Hematopoietic multipotent progenitor cell (in vitro differentiated cells): ENCODE data around the gene NUCB1. TPM values are rescaled to one million over a fixed set of nuclear protein-coding genes. Genes with fewer than 3 reads are reported as not detected.
A peak's percentile ranks its signal among the peaks of the same experiment; 100 is the strongest.
"Not testable (repeated sequence)": the region's sequence is repeated elsewhere in the genome, so short reads cannot be mapped to it uniquely, and the experiment has no call there.

Experiments used
- DNase-seq, 3 donors: peaks; one replicate each; pipeline ENCODE4 v3.0.0-alpha.2; 2011 to 2015; ENCODE audit warnings: low read depth in 2 of 3, low spot score in 2 of 3
- total RNA-seq: library from RNA; depleted of rRNA; stranded (reverse); fragments of >200 nt; gene quantifications from one replicate; pipeline ENCODE4 v1.2.3, GENCODE V29; 2012

NUCB1 gene
- total RNA-seq, 1 donor: 235 TPM

DNA sequence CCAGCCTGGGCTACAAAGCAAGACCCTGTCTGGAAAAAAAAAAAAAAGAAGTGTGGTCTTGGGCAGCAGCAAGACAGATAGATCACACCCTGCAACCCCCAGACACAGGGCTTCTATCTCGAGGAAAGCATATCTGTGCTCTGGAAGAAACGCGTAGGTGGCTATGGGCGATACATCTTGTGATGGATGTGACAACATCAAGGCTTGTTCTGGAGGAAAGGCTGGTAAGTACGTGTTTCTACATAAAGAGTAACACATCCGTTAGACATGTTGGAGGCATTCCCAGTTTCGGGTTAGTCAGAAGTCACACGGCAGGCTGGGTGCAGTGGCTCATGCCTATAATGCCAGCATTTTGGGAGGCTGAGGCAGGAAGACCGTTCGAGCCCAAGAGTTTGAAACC, 26.8 kb downstream of the NUCB1 start:
- peak in 1 of 3 donors; percentile 10 for DNase-seq

DNA sequence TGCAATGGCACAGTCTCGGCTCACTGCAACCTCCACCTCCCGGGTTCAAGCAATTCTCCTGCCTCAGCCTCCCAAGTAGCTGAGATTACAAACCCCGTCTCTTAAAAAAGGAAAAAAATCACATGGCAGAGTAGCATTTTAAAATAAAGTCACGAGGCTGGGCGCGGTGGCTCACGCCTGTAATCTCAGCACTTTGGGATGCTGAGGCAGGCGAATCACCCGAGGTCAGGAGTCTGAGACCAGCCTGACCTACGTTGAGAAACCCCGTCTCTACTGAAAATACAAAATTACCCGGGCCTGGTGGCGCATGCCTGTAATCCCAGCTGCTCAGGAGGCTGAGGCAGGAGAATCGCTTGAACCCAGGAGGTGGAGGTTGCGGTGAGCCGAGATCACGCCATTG, 27.6 kb downstream of the NUCB1 start:
- not testable (repeated sequence) for DNase-seq

DNA sequence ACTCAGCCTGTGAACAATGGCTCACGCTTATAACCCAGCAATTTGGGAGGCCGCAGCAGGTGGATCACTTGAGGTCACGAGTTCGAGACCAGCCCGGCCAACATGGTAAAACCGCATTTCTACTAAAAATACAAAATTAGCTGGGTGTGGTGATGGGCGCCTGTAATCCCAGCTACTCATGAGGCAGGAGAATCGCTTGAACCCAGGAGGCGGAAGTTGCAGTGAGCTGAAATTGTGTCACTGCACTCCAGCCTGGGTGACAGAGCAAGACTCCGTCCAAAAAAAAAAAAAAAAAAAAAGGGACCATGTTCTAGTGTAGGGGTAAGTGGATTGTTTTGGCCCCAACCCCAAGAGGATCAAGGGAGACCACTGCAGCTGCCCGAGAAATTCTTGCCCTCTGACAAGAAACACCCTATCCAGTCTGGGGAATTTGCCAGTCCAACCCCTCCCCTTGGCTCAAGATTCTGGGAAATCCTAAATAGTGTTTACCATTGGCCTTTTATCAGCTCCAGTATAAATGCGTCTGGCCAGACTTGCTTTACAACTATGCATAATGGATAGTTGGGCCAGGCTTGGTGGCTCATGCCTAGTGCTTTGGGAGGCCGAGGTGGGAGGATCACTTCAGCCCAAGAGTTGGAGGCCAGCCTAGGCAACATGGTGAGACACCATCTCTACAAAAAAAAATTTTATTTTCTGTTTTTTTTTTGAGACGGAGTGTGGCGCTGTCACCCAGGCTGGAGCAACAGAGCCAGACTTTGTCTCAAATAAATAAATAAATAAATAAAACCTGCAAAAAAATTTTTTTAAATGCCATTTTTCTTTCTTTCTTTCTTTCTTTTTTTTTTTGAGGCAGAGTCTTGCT, 28.3 kb downstream of the NUCB1 start:
- DNase-seq: no peak

DNA sequence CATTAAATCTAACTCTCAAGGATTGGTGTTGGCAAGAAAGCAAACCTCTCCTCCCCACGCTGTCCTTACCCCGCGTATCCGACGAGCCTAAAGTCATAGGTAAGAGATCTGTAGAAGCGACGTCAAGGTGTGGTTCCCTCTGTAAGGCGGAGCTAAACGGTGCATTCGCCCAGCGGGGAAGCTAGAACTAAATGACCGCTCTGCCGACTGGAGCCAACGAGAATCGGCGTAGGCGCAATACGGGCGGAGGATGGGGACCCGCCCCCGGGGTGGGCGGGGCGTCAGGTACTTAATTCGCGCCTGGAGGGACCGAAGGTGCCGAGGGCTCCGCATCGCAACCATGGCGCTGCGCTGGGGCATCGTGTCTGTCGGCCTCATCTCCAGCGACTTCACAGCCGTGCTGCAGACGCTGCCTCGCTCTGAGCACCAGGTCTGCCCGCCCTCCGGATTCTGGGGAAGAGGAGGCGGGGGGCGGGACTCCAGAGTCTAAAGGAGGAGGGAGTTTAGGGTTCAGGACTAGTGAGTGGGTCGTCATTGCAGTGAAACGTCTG, 33.3 kb downstream of the NUCB1 start, which contains the start of gene DHDH:
Gene DHDH, plus strand, starts transcription at position 318 of the 551 bp plus-strand sequence. Its CDS starts 23 bp downstream, at position 341.
- peak; percentile 68 to 82 (median 80) for DNase-seq

DNA sequence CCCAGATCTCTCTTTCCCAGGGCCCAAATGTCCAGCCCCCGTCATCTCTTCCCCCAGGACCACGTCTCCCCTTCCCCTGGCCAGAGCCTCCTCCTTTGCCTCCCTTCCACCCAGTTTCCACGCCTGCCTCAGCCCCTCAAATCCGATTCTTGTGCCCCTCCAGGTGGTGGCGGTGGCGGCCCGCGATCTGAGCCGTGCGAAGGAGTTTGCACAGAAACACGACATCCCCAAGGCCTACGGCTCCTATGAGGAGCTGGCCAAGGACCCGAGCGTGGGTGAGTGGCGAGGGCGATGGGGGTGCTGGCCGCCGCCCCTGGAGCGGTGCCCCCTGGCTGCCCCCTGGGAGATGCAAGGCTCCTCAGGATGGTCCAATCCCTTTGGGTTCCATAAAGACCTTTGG, 34.7 kb downstream of the NUCB1 start:
- peak in 1 of 3 donors; percentile 26 for DNase-seq

DNA sequence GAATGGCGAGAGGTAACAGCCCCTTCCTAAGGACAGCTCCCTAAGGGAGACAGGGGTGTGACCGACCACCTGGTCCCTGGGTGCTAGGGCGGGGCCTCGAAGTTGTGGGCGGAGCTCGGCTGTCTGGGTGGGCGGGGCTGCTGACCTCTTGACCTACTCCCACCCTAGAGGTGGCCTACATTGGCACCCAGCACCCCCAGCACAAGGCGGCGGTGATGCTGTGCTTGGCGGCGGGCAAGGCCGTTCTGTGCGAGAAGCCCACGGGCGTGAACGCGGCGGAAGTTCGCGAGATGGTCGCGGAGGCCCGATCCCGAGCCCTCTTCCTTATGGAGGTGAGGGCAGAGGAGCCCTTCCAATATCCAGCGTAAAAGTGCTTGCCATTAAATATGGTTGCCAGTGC, 35.8 kb downstream of the NUCB1 start:
- no peak for DNase-seq

DNA sequence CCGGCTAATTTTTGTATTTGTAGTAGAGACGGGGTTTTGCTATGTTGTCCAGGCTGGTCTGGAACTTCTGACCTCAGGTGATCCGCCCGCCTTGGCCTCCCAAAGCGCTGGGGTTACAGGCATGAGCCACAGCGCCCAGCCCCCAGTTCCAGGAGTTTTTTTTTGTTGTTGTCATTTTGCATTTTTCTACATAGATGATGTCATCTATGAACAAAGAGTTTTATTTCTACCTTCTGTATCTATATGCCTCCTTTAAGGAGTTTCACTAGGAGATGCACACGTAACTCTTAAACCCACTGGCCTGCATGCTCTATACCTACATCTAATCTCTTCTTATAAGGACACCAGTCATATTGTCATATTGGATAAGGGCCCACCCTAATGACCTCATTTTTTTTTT, 38.1 kb downstream of the NUCB1 start:
- DNase-seq: no peak

DNA sequence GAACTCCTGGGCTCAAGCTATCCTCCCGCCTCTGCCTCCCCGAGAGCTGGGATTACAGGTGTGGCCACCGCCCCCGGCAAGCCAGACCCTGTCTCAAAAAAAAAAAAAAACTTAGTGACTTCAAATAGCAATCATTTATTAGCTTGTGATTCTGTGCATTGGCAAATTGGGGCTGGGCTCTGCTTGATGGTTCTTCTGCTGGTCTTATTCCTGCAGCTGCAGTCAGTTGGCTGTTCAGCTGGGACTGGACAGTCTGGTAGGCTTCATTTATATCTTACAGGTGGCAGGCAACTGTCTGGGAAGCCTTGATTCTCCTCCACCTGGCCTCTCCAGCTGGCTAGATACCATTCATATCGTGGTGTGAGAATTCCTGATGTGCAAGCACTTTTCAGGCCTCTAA, 40.8 kb downstream of the NUCB1 start:
- no peak for DNase-seq

DNA sequence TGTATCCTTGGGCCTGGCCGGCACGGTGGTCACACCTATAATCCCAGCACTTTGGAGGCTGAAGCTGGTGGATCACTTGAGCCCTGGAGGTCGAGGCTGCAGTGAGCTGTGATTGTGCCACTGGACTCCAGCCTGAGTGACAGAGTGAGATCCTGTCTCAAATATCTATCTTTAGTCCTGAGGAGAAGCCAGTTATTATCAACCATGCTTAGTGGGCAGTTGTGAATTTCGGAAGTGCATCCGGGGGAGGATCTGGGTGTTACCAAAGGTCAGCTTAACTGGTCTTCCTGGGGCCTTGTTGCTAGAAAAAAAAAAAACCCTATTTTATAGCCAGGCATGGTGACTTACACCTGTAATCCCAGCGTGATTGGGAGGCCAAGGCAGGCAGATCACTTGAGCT, 43.0 kb downstream of the NUCB1 start:
- no peak for DNase-seq

DNA sequence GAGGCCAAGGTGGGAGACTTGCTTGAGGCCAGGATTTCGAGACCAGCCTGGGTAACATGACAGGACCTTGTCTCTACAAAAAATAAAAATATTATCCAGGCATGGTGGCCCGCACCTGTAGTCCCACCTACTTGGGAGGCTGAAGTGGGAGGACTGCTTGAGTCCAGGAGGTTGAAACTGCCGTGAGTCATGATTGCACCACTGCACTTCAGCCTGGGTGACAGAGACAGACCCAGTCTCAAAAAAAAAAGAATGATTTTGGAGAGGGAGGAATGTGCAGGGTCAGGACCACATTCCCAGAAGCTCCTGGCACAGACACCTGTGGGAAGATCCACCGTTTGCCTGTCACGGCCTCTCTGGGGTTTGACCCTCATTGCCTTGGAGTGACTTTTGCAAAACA, 45.3 kb downstream of the NUCB1 start:
- DNase-seq: no peak

DNA sequence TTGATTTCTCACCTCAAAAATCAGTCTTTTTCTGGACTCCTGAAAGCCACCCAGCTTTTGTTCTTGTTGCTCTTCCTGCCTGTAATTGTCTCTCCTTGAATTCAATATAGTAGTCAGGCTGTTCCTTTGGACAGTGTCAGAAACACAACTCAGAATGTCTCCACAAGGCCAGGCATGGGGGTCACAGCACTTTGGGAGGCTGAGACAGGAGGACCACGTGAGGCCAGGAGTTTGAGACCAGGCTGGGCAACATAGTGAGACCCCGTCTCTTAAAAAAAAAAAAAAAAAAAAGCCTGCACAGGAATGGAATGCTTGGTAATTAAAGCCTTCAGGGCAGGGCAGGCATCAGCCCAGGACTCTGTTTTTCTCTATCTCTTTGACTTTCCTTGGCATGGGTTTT, 45.7 kb downstream of the NUCB1 start:
- DNase-seq: no peak

DNA sequence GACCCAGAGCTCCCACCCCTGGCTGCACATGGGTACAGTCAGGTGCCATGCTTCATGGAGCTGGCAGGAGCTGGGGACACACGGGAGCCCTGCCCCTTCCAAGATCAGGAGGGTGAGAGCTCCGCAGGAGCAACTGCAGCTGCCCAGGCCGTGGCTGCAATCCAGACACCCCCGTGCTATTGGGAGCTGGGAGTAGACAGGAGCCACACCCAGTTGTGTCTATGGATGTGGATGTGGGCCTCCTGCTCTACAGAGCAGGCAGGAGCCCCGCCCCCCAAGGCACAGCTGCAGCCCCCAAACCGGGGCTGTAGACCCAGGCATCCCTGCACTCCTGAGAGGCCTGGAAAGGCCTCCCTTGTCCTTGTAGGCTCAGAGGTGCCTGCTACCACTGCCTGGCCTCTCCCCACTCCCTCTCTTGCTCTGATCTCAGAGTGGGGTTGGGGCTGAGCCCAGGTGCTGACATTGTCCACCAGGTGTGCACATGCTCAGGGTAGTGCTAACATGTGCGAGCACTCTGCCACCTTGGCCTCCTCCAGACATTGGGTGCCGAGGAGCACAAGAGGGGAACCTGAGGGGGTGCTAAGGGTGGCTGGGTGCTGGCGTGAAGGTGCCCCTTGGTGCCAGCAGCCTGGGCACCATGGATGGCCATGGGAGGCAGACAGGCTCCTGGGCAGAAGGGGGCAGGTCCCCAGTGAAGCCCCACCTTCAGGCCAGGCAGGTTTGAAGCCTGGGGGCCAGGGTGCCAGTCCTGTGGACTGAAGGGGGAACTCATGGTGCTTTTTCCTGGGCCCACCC, 46.5 kb downstream of the NUCB1 start:
- DNase-seq: no peak

DNA sequence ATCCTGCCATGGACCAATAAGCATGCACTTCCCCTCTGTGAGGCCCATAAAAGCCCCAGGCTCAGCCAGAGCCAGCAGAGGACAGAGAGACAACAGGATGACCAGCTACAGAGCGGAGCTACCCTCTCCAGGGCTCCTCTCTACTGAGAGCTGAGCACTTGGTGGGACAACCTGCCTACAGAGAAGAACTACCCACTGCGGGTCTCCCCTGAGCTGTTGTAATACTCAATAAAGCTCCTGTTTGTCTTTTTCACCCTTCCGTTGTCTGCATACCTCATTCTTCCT, 47.1 kb downstream of the NUCB1 start:
- no peak for DNase-seq

DNA sequence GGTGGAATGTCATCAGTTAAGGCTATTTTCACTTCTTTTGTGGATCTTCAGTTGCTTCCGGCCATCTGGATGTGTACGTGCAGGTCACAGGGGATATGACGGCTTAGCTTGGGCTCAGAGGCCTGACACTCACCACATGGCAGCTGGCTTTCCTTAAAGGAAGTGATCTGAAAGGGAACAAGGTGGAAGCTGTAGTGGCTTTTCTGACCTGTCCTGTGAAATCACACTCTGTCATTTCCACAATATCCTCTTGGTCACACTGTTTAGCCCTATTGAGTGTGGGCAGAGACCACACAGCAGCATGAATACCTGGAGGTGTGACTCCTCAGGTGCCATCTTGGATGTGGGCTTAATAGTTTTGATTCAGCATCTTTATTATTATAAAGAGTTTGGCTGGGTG, 50.0 kb downstream of the NUCB1 start:
- peak in 1 of 3 donors; percentile 21 for DNase-seq

DNA sequence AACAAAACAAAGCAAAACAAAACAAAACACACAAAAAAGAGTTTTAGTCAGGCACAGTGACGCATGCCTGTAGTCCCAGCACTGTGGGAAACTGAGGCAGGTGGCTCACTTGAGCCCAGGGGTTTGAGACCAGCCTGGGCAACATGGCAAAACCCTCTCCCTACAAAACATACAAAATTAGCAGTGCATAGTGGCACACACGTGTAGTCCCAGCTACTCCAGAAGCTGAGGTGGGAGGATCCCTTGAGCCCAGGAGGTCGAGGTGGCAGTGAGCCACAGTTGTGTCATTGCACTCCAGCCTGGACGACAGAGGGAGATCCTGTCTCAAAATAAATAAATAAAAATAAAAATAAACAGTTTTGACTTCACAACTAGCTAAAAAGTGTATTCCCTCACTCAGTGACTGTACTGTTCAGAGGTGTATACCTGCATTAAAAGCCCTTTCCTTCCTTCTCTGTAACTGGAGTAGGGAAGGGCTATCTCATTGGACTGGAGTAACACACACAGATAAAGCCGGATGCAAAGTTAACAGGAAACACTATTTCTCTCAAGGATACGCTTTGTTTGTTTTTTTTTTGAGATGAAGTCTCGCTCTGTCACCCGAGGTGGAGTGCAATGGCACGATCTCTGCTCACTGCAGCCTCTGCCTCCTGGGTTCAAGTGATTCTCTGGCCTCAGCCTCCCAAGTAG, 50.9 kb downstream of the NUCB1 start:
- DNase-seq: no peak

DNA sequence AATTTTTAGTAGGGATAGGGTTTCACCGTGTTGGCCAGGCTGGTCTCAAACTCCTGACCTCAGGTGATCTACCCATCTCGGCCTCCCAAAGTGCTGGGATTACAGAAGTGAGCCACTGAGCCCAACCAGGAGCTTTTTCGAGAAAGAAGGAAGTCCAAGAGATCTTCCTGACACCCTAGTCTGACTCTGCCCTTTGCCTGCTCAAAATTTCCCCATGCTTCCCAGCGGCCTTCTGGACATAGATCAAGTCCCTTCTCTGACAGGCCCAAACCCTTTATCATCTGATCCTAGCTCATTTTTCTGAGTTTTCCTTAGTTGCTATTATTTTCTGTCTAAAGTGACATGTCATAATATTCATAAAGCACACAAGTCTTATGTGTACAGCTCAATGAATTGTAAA, 53.0 kb downstream of the NUCB1 start:
- DNase-seq: no peak

DNA sequence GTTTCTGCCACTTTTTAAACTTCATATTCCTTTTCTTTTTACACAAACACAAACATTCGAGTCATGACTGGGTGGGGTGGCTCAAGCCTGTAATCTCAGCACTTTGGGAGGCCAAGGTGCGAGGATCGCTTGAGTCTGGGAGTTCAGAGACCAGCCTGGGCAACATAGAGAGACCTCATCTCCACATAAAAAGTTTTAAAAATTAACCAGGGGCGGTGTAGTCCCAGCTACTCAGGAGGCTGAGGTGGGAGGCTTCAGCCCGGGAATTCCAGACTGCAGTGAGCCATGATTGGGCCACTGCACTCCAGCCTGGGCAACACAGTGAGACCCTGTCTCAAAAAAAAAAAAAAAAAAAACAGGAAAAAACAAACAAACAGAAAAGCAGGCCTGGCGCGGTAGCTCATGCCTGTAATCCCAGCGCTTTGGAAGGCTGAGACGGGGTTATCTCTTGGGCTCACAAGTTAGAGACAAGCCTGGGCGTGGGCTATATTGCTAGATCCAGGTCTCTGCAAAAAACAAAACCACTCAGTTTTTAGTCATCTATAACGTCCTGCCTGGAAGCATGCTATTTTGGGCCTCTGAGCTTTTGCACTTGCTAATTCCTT, 54.0 kb downstream of the NUCB1 start:
- DNase-seq: no peak

DNA sequence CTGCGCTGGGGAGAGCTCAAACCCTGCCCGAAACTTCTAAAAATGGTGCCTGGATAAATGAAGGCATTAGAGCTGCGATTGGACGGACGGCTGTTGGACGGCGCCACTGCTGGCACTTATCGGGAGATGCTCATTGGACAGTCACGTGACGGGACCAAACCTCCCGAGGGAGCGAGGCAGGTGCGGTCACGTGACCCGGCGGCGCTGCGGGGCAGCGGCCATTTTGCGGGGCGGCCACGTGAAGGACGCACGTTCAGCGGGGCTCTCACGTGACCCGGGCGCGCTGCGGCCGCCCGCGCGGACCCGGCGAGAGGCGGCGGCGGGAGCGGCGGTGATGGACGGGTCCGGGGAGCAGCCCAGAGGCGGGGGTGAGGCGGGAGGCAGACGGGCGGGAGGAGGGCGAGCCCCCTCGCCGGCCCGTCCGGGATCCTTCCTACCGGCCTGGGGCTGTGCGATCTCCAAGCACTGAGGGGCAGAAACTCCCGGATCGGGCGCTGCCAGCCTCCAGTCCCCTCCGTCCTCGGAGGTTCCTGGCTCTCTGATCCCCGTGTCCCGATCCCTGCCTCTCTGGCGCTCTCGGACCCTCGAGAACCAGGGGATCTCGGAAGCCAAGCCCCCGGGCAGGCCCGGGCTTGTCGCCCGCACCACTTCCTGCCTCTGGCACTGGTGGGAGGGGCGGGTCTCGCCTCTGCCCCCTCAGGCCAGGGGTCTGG, 54.6 kb downstream of the NUCB1 start, which contains the start of gene BAX:
Gene BAX, plus strand, starts transcription at position 281 of the 713 bp plus-strand sequence. Its CDS starts 54 bp downstream, at position 335.
- peak; percentile 71 to 88 (median 86) for DNase-seq

DNA sequence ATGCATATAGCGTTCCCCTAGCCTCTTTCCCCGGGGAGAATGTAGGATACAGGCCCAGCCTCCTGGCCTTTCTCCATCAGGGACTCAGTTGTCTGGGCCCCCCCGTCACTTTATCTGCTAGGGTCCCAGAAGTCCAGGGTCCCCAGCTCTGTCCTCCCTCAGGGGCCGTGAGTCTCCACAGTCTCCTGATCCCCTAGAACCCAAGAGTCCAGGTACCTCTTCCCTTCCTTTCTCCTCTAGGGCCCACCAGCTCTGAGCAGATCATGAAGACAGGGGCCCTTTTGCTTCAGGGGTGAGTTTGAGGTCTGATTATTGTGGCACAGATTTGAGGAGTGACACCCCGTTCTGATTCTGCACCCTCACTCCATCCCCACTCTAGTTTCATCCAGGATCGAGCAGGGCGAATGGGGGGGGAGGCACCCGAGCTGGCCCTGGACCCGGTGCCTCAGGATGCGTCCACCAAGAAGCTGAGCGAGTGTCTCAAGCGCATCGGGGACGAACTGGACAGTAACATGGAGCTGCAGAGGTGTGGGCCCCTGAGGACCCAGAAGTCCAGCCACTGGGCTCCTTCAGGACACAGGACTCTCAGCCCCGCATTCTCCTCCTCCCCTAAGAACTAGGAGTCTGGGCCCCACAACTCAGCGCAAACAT, 55.3 kb downstream of the NUCB1 start:
- no peak for DNase-seq
